Measurements from ENCODE around the gene MCC.

GRCh38 chr5:113204525-113205161 is 283.6 kb downstream of the MCC start:
- TF ChIP-seq CTCF (IDR thresholded peaks at IDR 0.05), result no peak
- no peak for TF ChIP-seq POLR2AphosphoS5 (IDR thresholded peaks at IDR 0.05; ENCODE audit: low read depth, low read length)
- no peak for TF ChIP-seq REST (IDR thresholded peaks at IDR 0.05; ENCODE audit: insufficient read depth in 1 of 2, low read depth in 2 of 2, low read length in 1 of 2)
- no peak for TF ChIP-seq TCF7L2 (IDR thresholded peaks at IDR 0.05; ENCODE audit: low read depth, low read length)

Data from Panc1 (cell line).